ENCODE results near the gene MACROH2A2.

The MACROH2A2 gene

GRCh38 chr10:70051848-70052247, 798 bp upstream of the MACROH2A2 start:
- Histone ChIP-seq H3K9ac (ENCODE audit: low read length) (peak overlapping the region; percentile 80), H3K4me1 (ENCODE audit: control insufficient read depth, insufficient read depth, low read length) (peaks cover 8% of the 10 kb centered on the region), H3K36me3 (ENCODE audit: control insufficient read depth, insufficient read depth, low read length, severe bottlenecking) (no peaks in the 10 kb centered on the region), H3K4me3 (ENCODE audit: low read length) (peak overlapping the region; percentile 87), H3K9me3 (ENCODE audit: control insufficient read depth, low read length) (no peaks in the 10 kb centered on the region), H3K27me3 (replicated peaks; ENCODE audit: control insufficient read depth, insufficient read depth, low read length) (peaks cover 16% of the 10 kb centered on the region)
- DNase-seq (ENCODE audit: low read depth): peak; percentile 3

GRCh38 chr10:70053218-70053840, 683 bp downstream of the MACROH2A2 start:
- DNase-seq (ENCODE audit: low read depth): peak; percentile 70
- peaks cover 8% of the 10 kb centered on the region for H3K4me1 ChIP-seq (ENCODE audit: control insufficient read depth, insufficient read depth, low read length)
- no peaks in the 10 kb centered on the region for H3K9me3 ChIP-seq (ENCODE audit: control insufficient read depth, low read length)
- peak overlapping the region; percentile 80 for H3K9ac ChIP-seq (ENCODE audit: low read length)
- H3K4me3 ChIP-seq (ENCODE audit: low read length): peak overlapping the region; percentile 87
- peaks cover 16% of the 10 kb centered on the region for H3K27me3 ChIP-seq (replicated peaks; ENCODE audit: control insufficient read depth, insufficient read depth, low read length)
- H3K36me3 ChIP-seq (ENCODE audit: control insufficient read depth, insufficient read depth, low read length, severe bottlenecking): no peaks in the 10 kb centered on the region

GRCh38 chr10:70053841-70054288, 1.2 kb downstream of the MACROH2A2 start:
- no peak for DNase-seq (ENCODE audit: low read depth)
- Histone ChIP-seq H3K9me3 (ENCODE audit: control insufficient read depth, low read length) (no peaks in the 10 kb centered on the region), H3K27me3 (replicated peaks; ENCODE audit: control insufficient read depth, insufficient read depth, low read length) (peaks cover 16% of the 10 kb centered on the region), H3K9ac (ENCODE audit: low read length) (peak overlapping the region; percentile 80), H3K36me3 (ENCODE audit: control insufficient read depth, insufficient read depth, low read length, severe bottlenecking) (no peaks in the 10 kb centered on the region), H3K4me3 (ENCODE audit: low read length) (peak overlapping the region; percentile 87), H3K4me1 (ENCODE audit: control insufficient read depth, insufficient read depth, low read length) (peaks cover 8% of the 10 kb centered on the region)

GRCh38 chr10:70054902-70055301, 2.3 kb downstream of the MACROH2A2 start:
- DNase-seq (ENCODE audit: low read depth): peak; percentile 2
- Histone ChIP-seq H3K4me3 (ENCODE audit: low read length) (no peak overlapping the region), H3K27me3 (replicated peaks; ENCODE audit: control insufficient read depth, insufficient read depth, low read length) (peaks cover 16% of the 10 kb centered on the region), H3K36me3 (ENCODE audit: control insufficient read depth, insufficient read depth, low read length, severe bottlenecking) (no peaks in the 10 kb centered on the region), H3K4me1 (ENCODE audit: control insufficient read depth, insufficient read depth, low read length) (peaks cover 8% of the 10 kb centered on the region), H3K9ac (ENCODE audit: low read length) (no peak overlapping the region), H3K9me3 (ENCODE audit: control insufficient read depth, low read length) (no peaks in the 10 kb centered on the region)

- Histone ChIP-seq H3K27me3 (replicated peaks; ENCODE audit: control insufficient read depth, insufficient read depth, low read length) (peaks cover 16% of the 10 kb centered on the region), H3K9ac (ENCODE audit: low read length) (no peak overlapping the region), H3K9me3 (ENCODE audit: control insufficient read depth, low read length) (no peaks in the 10 kb centered on the region), H3K36me3 (ENCODE audit: control insufficient read depth, insufficient read depth, low read length, severe bottlenecking) (no peaks in the 10 kb centered on the region), H3K4me1 (ENCODE audit: control insufficient read depth, insufficient read depth, low read length) (peaks cover 8% of the 10 kb centered on the region), H3K4me3 (ENCODE audit: low read length) (no peak overlapping the region)
- DNase-seq (ENCODE audit: low read depth): peak; percentile 37
These were observed 2.9 kb downstream of the MACROH2A2 start for GRCh38 chr10:70055550-70055949.

- Histone ChIP-seq H3K27me3 (replicated peaks; ENCODE audit: control insufficient read depth, insufficient read depth, low read length) (no peaks in the 10 kb centered on the region), H3K9me3 (ENCODE audit: control insufficient read depth, low read length) (no peaks in the 10 kb centered on the region), H3K4me1 (ENCODE audit: control insufficient read depth, insufficient read depth, low read length) (peaks cover 5% of the 10 kb centered on the region), H3K36me3 (ENCODE audit: control insufficient read depth, insufficient read depth, low read length, severe bottlenecking) (no peaks in the 10 kb centered on the region), H3K4me3 (ENCODE audit: low read length) (no peak overlapping the region), H3K9ac (ENCODE audit: low read length) (no peak overlapping the region)
- no peak for DNase-seq (ENCODE audit: low read depth)
These were observed 4.7 kb downstream of the MACROH2A2 start for GRCh38 chr10:70057306-70057705.

- Histone ChIP-seq H3K4me1 (ENCODE audit: control insufficient read depth, insufficient read depth, low read length) (no peaks in the 10 kb centered on the region), H3K9me3 (ENCODE audit: control insufficient read depth, low read length) (no peaks in the 10 kb centered on the region), H3K9ac (ENCODE audit: low read length) (no peak overlapping the region), H3K27me3 (replicated peaks; ENCODE audit: control insufficient read depth, insufficient read depth, low read length) (no peaks in the 10 kb centered on the region), H3K4me3 (ENCODE audit: low read length) (no peak overlapping the region), H3K36me3 (ENCODE audit: control insufficient read depth, insufficient read depth, low read length, severe bottlenecking) (no peaks in the 10 kb centered on the region)
- no peak for DNase-seq (ENCODE audit: low read depth)
These were observed 7.7 kb downstream of the MACROH2A2 start for GRCh38 chr10:70060389-70060788.

- no peak overlapping the region for H3K9ac ChIP-seq (ENCODE audit: low read length)
- H3K4me1 ChIP-seq (ENCODE audit: control insufficient read depth, insufficient read depth, low read length): no peaks in the 10 kb centered on the region
- H3K4me3 ChIP-seq (ENCODE audit: low read length): no peak overlapping the region
- DNase-seq (ENCODE audit: low read depth): no peak
- no peaks in the 10 kb centered on the region for H3K36me3 ChIP-seq (ENCODE audit: control insufficient read depth, insufficient read depth, low read length, severe bottlenecking)
- H3K9me3 ChIP-seq (ENCODE audit: control insufficient read depth, low read length): no peaks in the 10 kb centered on the region
- no peaks in the 10 kb centered on the region for H3K27me3 ChIP-seq (replicated peaks; ENCODE audit: control insufficient read depth, insufficient read depth, low read length)
These were observed 10.9 kb downstream of the MACROH2A2 start for GRCh38 chr10:70063418-70064098.

GRCh38 chr10:70064486-70064885, 11.8 kb downstream of the MACROH2A2 start:
- no peaks in the 10 kb centered on the region for H3K27me3 ChIP-seq (replicated peaks; ENCODE audit: control insufficient read depth, insufficient read depth, low read length)
- no peaks in the 10 kb centered on the region for H3K9me3 ChIP-seq (ENCODE audit: control insufficient read depth, low read length)
- no peak for DNase-seq (ENCODE audit: low read depth)
- no peak overlapping the region for H3K4me3 ChIP-seq (ENCODE audit: low read length)
- no peaks in the 10 kb centered on the region for H3K4me1 ChIP-seq (ENCODE audit: control insufficient read depth, insufficient read depth, low read length)
- no peaks in the 10 kb centered on the region for H3K36me3 ChIP-seq (ENCODE audit: control insufficient read depth, insufficient read depth, low read length, severe bottlenecking)
- no peak overlapping the region for H3K9ac ChIP-seq (ENCODE audit: low read length)

GRCh38 chr10:70066190-70066589, 13.5 kb downstream of the MACROH2A2 start:
- no peak overlapping the region for H3K4me3 ChIP-seq (ENCODE audit: low read length)
- H3K4me1 ChIP-seq (ENCODE audit: control insufficient read depth, insufficient read depth, low read length): no peaks in the 10 kb centered on the region
- H3K9me3 ChIP-seq (ENCODE audit: control insufficient read depth, low read length): no peaks in the 10 kb centered on the region
- no peaks in the 10 kb centered on the region for H3K36me3 ChIP-seq (ENCODE audit: control insufficient read depth, insufficient read depth, low read length, severe bottlenecking)
- no peaks in the 10 kb centered on the region for H3K27me3 ChIP-seq (replicated peaks; ENCODE audit: control insufficient read depth, insufficient read depth, low read length)
- H3K9ac ChIP-seq (ENCODE audit: low read length): no peak overlapping the region
- no peak for DNase-seq (ENCODE audit: low read depth)

GRCh38 chr10:70067586-70067985, 14.9 kb downstream of the MACROH2A2 start:
- Histone ChIP-seq H3K9me3 (ENCODE audit: control insufficient read depth, low read length) (no peaks in the 10 kb centered on the region), H3K36me3 (ENCODE audit: control insufficient read depth, insufficient read depth, low read length, severe bottlenecking) (no peaks in the 10 kb centered on the region), H3K27me3 (replicated peaks; ENCODE audit: control insufficient read depth, insufficient read depth, low read length) (no peaks in the 10 kb centered on the region), H3K9ac (ENCODE audit: low read length) (no peak overlapping the region), H3K4me3 (ENCODE audit: low read length) (no peak overlapping the region), H3K4me1 (ENCODE audit: control insufficient read depth, insufficient read depth, low read length) (no peaks in the 10 kb centered on the region)
- no peak for DNase-seq (ENCODE audit: low read depth)

Data from adipocyte (in vitro differentiated cells).